ENCODE data around the gene SNPH. TPM values are rescaled to one million over a fixed set of nuclear protein-coding genes. Genes with fewer than 3 reads are reported as not detected.

The SNPH gene
- total and polyA plus RNA-seq, 2 donors from 2014 or later: 3.1 TPM

DNA sequence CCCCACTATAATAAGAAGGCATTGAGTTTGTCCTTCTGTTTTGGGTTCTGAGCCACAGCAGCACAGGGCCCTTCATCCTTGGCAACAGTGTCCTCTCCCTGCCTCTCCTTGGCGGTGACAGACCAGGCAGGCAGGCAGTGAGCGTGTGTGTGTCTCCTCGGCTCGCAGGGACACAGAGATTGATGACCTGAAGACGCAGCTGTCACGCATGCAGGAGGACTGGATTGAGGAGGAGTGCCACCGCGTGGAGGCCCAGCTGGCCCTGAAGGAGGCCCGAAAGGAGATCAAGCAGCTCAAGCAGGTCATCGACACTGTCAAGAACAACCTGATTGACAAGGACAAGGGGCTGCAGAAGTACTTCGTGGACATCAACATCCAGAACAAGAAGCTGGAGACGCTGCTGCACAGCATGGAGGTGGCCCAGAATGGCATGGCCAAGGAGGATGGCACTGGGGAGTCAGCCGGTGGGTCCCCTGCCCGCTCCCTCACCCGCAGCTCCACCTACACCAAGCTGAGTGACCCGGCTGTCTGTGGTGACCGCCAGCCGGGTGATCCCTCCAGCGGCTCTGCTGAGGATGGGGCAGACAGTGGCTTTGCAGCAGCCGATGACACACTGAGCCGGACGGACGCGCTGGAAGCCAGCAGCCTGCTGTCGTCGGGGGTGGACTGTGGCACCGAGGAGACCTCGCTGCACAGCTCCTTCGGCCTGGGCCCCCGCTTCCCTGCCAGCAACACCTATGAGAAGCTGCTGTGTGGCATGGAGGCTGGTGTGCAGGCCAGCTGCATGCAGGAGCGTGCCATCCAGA lies 38.8 kb downstream of the SNPH start:
- intact Hi-C loops (cut with DNase I): no loop called here
- FAIRE-seq (no peak), DNase-seq (peak in 1 of 5 donors; percentile 31)
- H3K4me3 ChIP-seq (ENCODE audit: low read length in 3 of 3): no peak overlapping the region
- H3K9me3 ChIP-seq (ENCODE audit: control insufficient read depth in 2 of 3, insufficient read depth in 1 of 3, low read length in 3 of 3): no peaks in the 10 kb centered on the region
- no peaks in the 10 kb centered on the region for H3K27me3 ChIP-seq (ENCODE audit: control insufficient read depth, insufficient read depth, low read length)
- H3K4me1 ChIP-seq (ENCODE audit: control insufficient read depth in 2 of 3, insufficient read depth in 2 of 3, low read depth in 1 of 3, low read length in 3 of 3): no peaks in the 10 kb centered on the region
- no peaks in the 10 kb centered on the region for H3K36me3 ChIP-seq (ENCODE audit: control insufficient read depth in 2 of 3, insufficient read depth in 3 of 3, low read length in 3 of 3)
- no peak overlapping the region for H3K27ac ChIP-seq (ENCODE audit: low read depth in 2 of 2, low read length in 2 of 2)
- TF ChIP-seq CTCF (IDR thresholded peaks at IDR 0.05; ENCODE audit: borderline replicate concordance, extremely low read depth, insufficient read depth): no peak
- no peak overlapping the region for H3K9ac ChIP-seq (ENCODE audit: low read length in 3 of 3)

DNA sequence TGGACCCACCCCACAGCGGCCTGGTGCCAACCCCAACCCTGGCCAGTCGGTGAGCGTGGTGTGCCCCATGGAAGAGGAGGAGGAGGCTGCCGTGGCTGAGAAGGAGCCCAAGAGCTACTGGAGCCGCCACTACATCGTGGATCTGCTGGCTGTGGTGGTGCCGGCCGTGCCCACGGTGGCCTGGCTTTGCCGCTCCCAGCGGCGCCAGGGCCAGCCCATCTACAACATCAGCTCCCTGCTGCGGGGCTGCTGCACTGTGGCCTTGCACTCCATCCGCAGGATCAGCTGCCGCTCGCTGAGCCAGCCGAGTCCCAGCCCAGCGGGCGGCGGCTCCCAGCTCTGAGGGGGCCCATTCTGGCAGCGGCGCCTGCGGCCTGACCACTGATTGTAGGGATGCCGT lies 39.6 kb downstream of the SNPH start:
- H3K27ac ChIP-seq (ENCODE audit: low read depth in 2 of 2, low read length in 2 of 2): no peak overlapping the region
- H3K36me3 ChIP-seq (ENCODE audit: control insufficient read depth in 2 of 3, insufficient read depth in 3 of 3, low read length in 3 of 3): no peaks in the 10 kb centered on the region
- intact Hi-C loops (cut with DNase I): no loop called here
- no peaks in the 10 kb centered on the region for H3K27me3 ChIP-seq (ENCODE audit: control insufficient read depth, insufficient read depth, low read length)
- no peak for FAIRE-seq
- no peaks in the 10 kb centered on the region for H3K4me1 ChIP-seq (ENCODE audit: control insufficient read depth in 2 of 3, insufficient read depth in 2 of 3, low read depth in 1 of 3, low read length in 3 of 3)
- no peak for TF ChIP-seq CTCF (IDR thresholded peaks at IDR 0.05; ENCODE audit: borderline replicate concordance, extremely low read depth, insufficient read depth)
- no peaks in the 10 kb centered on the region for H3K9me3 ChIP-seq (ENCODE audit: control insufficient read depth in 2 of 3, insufficient read depth in 1 of 3, low read length in 3 of 3)
- DNase-seq: no peak
- no peak overlapping the region for H3K4me3 ChIP-seq (ENCODE audit: low read length in 3 of 3)
- H3K9ac ChIP-seq (ENCODE audit: low read length in 3 of 3): no peak overlapping the region

DNA sequence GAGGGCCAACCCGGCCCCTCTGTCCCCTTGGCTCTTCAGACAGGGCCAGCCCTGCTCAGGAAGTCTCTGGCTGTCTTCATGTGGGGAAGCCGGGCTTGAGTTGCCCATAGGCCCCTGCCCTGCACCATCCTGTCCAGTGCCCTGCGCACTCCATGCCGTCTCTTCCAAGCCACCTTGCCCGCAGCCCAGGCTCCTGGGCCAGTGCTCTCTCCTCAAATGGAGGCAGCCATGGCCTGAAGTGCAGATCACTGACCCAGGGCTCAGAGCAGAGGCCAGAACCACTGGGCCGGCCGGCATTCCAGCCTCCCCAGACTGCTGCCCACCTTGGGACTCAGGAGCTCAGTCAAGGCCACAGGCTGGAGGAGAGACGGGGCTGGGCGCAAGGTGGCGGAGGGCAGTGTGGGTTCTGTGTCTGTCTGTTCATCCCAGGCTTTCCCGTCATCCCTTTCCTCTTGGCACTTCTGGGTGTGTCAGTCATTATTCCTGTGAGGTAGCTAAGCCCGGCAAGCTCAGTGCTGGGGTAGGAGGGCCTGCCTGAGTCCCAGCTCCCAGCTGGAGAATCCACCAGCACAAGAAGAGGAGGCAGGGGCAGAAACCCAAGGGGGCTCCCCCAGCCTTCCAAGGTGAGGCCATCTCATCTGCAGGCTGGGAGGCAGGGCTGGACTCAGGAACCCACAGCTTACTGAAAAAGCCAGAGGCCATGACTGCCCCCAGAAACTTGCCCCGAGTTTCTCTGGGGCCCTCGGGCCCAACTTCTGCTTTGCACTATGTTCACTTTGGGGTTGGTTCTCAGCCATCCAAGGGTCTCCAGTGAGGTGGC lies 40.4 kb downstream of the SNPH start:
- TF ChIP-seq CTCF (IDR thresholded peaks at IDR 0.05; ENCODE audit: borderline replicate concordance, extremely low read depth, insufficient read depth): no peak
- Histone ChIP-seq H3K4me3 (ENCODE audit: low read length in 3 of 3) (no peak overlapping the region), H3K9ac (ENCODE audit: low read length in 3 of 3) (no peak overlapping the region), H3K36me3 (ENCODE audit: control insufficient read depth in 2 of 3, insufficient read depth in 3 of 3, low read length in 3 of 3) (no peaks in the 10 kb centered on the region), H3K9me3 (ENCODE audit: control insufficient read depth in 2 of 3, insufficient read depth in 1 of 3, low read length in 3 of 3) (no peaks in the 10 kb centered on the region), H3K4me1 (ENCODE audit: control insufficient read depth in 2 of 3, insufficient read depth in 2 of 3, low read depth in 1 of 3, low read length in 3 of 3) (no peaks in the 10 kb centered on the region), H3K27me3 (ENCODE audit: control insufficient read depth, insufficient read depth, low read length) (no peaks in the 10 kb centered on the region), H3K27ac (ENCODE audit: low read depth in 2 of 2, low read length in 2 of 2) (no peak overlapping the region)
- intact Hi-C loops (cut with DNase I): no loop called here
- no peak for DNase-seq
- no peak for FAIRE-seq
